OCI-LY7 (cell line): ENCODE results near the gene TMPO.

Experiments
- CTCF ChIP-seq: fragments of 200-600 bp; sonication (generic); conservative IDR thresholded peaks from 2 replicates; pipeline ENCODE4 v1.5.1; 2014; ENCODE audit warnings: mild to moderate bottlenecking, antibody characterized with exemption, low read length, moderate library complexity, mixed read lengths
- EZH2phosphoT487 ChIP-seq: fragments of 200-600 bp; sonication (generic); IDR thresholded peaks from 2 replicates; pipeline ENCODE4 v1.6.1; 2018; ENCODE audit warnings: low read depth, borderline replicate concordance, mild to moderate bottlenecking, mixed run types, antibody characterized with exemption, low read length, moderate library complexity, mixed read lengths

GRCh38 chr12:98515287-98516110 lies at the start of gene TMPO:
- TF ChIP-seq CTCF: no peak
- no peak for TF ChIP-seq EZH2phosphoT487
